ENCODE data around the gene EPSTI1.
"Not testable (repeated sequence)": the region's sequence is repeated elsewhere in the genome, so short reads cannot be mapped to it uniquely, and the experiment has no call there.

EPSTI1 gene

DNA sequence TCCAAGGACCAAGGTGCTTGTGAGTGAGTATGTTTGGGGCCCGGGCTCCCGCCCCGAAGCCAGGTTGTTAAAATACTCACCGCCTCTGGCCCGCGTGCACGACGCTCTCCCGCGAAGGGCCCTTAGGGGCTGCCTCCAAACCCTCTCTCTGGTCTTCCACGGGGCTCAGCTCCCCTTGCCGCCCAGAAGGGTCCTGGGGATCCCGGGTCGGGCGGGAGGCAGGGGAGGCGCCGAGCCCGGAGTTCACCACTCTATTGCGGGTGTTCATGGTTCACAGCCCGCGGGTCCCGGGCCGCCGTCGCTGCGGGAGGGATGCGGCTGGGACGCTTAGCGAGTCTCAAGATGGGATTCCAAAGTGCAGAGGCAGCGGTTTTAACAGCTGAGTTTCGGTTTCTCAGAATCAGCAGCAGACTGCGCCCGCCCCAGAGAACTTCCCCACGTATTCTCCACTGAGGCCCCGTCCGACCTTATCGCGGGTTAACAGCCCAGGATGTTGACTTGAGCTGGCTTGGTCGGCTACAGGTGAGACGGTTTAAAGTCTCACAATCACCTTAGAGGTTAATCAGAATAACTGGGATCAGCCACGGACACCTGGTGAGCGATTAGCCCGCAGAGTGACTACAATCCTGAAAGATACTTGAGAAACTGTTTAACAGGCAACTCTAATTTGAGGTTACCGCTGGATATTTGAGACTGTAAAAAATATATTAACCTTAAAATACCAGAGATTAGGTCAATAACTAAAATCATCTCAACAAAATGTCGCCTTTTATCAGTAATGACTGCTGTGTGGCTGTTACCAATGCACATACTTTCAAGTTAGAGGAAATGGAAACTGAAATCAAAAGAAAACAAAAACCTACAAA, at the start of gene EPSTI1:
Gene EPSTI1 (minus strand): TSS at position 344 of the 866 bp plus-strand sequence. CDS start 76 bp downstream, at position 268.
- DNase-seq = no peak

DNA sequence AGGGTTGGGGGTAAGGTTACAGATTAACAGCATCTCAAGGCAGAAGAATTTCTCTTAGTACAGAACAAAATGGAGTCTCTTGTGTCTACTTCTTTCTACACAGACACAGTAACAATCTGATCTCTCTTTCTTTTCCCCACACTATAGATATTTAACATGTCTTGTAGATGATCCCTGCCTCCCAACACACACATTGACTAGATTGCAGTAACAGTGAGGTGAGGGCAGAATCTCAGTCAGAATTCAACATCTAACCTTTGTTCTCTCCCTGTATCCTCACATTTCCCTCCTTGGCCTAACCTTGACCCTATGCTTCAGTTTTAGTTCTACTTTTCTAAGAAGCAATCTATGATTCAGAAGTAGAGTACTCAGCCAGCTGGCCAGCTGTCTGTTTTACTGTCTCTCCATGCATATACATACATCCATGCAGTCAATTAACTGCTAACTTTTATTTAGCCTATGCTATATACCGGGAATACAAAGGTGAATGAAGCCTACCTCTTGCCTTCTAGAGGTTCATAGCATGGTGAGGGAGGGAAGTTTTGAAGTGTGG, 49.4 kb upstream of the EPSTI1 start:
- no peak for DNase-seq

DNA sequence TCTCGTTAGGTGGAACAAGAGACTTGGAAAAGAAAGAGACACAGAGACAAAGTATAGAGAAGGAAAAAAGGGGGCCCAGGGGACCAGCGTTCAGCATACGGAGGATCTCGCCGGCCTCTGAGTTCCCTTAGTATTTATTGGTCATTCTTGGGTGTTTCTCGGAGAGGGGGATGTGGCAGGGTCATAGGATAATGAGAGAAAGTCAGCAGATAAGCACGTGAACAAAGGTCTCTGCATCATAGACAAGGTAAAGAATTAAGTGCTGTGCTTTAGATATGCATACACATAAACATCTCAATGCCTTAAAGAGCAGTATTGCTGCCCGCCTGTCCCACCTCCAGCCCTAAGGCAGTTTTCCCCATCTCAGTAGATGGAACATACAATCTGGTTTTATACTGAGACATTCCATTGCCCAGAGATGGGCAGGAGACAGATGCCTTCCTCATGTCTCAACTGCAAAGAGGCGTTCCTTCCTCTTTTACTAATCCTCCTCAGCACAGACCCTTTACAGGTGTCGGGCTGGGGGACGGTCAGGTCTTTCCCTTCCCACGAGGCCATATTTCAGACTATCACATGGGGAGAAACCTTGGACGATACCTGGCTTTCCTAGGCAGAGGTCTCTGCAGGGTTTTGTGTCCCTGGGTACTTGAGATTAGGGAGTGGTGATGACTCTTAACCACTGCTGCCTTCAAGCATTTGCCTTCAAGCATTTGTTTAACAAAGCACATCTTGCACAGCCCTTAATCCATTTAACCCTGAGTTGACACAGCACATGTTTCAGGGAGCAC, 48.7 kb upstream of the EPSTI1 start:
- DNase-seq = not testable (repeated sequence)

DNA sequence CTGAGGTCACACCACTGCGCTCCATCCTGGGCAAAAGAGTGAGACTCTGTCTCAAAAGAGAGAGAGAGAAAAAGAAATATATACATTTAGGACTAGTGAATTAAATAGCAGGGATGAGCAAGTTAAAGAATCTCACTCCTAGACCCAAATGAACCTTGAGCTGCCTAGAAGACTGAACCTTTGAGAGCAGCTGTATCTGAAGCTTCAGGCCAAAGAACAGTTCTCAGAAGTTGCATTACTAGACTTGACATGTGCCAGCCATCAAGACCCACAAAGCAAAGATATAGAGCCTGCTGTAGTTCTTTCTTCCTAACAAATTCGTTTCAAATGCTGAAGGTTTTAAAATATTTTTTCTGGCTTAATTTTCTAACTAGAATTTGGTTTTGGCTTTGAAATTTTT, 47.9 kb upstream of the EPSTI1 start:
- no peak for DNase-seq

- no peak for DNase-seq
These were observed 44.6 kb upstream of the EPSTI1 start for GRCh38 chr13:43036351-43037250.

- DNase-seq = no peak
These were observed 41.0 kb upstream of the EPSTI1 start for GRCh38 chr13:43033038-43033437.

DNA sequence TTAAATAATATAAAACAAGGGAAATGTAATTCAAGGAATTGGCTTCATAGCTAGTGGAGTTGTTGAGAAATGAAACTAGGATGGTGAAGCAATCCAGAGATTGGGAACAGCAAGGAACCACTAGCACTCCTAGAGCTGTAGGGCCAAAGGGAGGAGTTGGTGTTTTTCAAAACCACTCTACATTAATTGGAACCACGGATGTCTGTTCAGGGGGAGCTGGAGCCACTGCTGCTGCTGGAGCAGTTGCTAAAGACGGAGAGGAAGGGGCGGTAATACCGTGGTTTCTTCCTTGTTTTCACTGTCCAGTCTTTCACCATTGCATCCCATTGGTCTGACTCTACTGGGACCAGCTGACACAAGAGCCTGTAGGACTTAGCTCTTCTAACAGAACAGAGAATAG, 39.8 kb upstream of the EPSTI1 start:
- no peak for DNase-seq

DNA sequence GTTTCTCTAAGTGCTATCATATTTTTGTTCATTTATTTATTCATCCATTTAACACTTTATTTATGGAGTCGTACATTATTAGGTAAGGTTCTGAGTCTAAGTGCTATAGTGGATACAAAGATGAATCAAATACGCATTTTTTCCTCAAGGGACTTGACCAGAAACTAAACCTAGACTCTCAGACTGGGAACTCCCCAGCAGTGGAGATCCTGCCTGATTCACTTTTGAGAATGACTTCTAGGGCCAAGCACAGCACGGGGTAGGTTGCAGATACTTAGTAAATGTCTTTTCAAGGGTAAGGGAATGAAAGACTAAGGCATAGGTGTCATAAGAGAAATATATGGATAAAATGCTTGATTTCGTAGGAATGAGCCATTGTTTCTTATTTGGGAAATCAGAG, 38.5 kb upstream of the EPSTI1 start:
- DNase-seq = no peak

DNA sequence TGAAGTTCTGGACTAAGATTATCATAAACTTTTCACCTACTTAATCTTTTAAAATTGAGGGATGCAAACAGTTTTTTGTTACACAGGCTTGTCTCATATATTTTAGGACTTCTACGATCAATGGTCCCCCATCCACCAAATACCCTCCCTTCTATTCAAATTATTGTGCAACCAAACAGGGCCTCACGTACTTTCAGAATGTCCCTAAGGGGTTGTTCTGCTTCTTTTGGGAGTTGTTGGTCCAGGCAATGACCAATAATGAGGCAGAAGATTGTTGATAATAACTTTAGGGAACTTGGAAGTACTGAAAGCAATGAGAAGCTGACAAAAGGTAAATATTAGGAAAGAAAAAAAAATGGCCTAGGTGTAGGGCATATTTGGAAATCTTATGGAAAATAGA, 34.2 kb upstream of the EPSTI1 start:
- no peak for DNase-seq

DNA sequence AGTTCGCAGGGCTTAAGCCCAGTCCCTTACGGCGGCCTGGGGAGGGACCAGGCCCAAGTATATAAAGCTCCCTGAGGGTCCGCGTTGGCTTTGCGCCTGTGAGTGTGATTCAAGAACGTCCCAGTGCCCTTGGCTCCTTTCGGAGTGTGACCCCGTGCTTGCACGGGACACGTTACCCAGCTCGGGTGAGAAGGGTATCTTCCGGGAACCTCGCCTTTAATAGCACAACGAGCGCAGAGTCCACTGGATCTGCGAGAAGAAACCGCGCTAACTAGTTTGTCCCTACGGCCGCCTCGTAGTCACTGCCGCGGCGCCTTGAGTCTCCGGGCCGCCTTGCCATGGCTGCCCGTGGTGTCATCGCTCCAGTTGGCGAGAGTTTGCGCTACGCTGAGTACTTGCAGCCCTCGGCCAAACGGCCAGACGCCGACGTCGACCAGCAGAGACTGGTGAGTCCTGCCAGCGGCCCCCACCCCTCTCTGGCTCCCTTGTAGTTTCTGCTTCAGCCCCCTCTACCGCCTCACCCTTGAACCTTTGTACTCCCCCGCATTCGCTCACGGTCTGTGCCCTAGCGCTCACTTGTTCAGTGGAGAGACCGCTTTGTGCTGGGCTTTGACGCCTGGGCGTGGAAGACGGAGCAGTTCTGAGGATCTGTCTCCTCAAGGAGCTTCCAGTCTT, 31.4 kb upstream of the EPSTI1 start, which contains the start of gene DNAJC15:
Gene DNAJC15 (plus strand): TSS at position 298 of the 675 bp plus-strand sequence. CDS start 41 bp downstream, at position 339.
- peak; percentile 15 to 53 for DNase-seq

GRCh38 chr13:43022934-43023288, 30.9 kb upstream of the EPSTI1 start:
- DNase-seq = no peak

- no peak for DNase-seq
These were observed 30.1 kb upstream of the EPSTI1 start for GRCh38 chr13:43021926-43022670.

DNA sequence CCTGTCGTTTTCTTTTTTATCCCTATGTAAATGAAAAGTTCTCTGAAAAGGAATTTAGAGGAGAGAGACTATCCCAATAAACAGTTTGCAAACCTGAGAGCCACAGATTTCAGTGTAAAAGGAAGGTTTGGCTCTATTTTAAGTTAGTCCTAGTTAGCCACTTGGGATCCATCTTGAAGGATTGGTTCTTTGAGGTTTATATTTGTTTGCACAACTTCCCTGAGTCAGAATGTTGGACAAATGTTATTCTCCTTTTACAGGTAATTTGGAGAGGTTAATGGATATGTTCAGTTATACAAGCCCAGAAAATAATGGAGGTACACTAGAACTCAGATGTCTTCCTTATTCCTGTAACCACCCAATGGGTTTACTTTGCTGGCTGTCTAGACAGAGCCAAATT, 28.8 kb upstream of the EPSTI1 start:
- DNase-seq = no peak

DNA sequence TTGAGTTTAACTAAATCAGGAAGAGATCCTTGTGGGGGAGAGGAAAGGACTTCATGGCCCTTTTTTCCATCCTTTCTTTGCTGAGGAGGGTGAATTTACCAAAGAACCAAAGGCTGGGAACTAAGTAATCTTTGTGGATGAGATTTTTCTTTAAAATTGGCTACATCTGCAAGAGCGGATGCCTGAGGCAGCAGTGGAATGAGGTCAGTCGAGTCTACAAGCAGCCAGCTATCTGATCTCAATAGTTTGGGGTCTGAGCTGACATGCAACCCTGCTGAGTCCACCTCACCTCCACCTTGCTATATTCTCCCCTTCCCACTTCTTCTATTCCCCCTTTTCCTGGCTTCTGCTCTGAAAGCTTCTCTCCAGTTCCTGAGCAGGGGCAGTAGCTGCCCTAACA, 27.8 kb upstream of the EPSTI1 start:
- DNase-seq = no peak

- no peak for DNase-seq
These were observed 24.2 kb upstream of the EPSTI1 start for GRCh38 chr13:43016226-43016625.

- no peak for DNase-seq
These were observed 22.1 kb upstream of the EPSTI1 start for GRCh38 chr13:43014162-43014561.

GRCh38 chr13:43009506-43009905, 17.5 kb upstream of the EPSTI1 start:
- no peak for DNase-seq

DNA sequence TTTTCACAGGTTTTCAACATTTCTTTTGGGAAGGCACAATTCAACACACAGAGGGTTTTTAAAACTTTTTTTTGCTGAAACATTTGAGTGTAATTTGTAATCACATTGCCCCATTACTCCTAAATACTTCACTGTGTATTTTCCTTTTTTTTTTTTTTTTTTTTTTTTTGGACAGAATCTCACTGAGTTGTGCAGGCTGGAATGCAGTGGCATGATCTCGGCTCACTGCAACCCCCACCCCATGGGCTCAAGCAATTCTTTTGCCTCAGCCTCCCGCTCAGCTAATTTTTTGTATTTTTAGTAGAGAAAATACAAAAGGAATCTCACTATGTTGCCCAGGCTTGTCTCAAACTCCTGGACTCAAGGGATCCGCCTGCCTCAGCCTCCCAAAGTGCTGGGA, 16.6 kb upstream of the EPSTI1 start:
- DNase-seq = no peak

- DNase-seq = no peak
These were observed 15.0 kb upstream of the EPSTI1 start for GRCh38 chr13:43006893-43007631.

DNA sequence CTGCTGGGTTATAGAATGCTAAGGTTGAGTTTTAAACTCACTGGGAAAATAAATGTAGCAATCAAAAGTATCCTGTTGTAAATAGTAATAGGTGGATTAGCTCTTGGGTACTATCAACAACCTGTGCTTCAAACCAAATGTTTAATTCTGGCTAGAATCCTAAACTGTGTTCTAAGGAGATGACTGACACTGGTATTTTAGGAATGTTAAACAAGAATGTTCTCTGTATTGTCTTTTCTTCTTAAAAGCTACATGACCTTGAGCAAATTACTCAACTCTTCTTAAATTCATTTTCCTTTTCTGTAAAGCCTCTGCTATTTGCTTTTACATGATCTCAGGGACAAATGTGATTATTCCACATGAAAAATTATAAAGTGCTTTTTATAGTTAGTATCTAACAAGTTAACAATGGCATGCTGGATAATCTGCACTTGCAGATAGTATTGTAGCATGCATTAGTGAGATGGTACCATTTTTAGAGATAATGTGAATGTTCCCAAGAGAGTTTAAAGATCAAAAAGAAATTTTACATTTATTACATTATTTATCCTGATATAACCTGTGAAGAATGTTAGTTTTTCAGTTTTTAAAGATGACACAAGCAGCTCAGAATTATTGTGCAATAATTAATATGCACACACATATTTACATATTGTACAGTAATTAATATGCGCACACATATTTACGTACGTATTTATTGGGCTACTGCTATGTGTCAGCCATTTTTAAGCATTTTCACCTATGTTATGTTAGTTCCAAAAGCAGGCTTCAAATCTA, 13.6 kb upstream of the EPSTI1 start:
- DNase-seq = no peak
